22Rv1 (cell line): ENCODE data around the gene STK10.

ENCODE experiments used
- CTCF ChIP-seq: fragments of 450-650 bp; IDR thresholded peaks from 2 replicates; pipeline ENCODE4 v1.5.1; 2017; ENCODE audit warnings: mild to moderate bottlenecking
- ZFX ChIP-seq: fragments of 450-650 bp; IDR thresholded peaks from 2 replicates; pipeline ENCODE4 v1.6.1; 2017; ENCODE audit warnings: antibody characterized with exemption, borderline replicate concordance

GRCh38 chr5:172045315-172045632, 142.8 kb downstream of the STK10 start:
- TF ChIP-seq CTCF (no peak), ZFX (no peak)
